ENCODE measurements around the gene ARCN1.

Gene ARCN1

GRCh38 chr11:118572061-118572980 lies at the start of gene ARCN1:
Gene ARCN1 (plus strand): TSS chr11:118572409. CDS start chr11:118572548, 139 bp downstream.
- TF ChIP-seq ZFX (IDR thresholded peaks at IDR 0.05; ENCODE audit: borderline replicate concordance), result no peak
- TF ChIP-seq, protein P1, sequence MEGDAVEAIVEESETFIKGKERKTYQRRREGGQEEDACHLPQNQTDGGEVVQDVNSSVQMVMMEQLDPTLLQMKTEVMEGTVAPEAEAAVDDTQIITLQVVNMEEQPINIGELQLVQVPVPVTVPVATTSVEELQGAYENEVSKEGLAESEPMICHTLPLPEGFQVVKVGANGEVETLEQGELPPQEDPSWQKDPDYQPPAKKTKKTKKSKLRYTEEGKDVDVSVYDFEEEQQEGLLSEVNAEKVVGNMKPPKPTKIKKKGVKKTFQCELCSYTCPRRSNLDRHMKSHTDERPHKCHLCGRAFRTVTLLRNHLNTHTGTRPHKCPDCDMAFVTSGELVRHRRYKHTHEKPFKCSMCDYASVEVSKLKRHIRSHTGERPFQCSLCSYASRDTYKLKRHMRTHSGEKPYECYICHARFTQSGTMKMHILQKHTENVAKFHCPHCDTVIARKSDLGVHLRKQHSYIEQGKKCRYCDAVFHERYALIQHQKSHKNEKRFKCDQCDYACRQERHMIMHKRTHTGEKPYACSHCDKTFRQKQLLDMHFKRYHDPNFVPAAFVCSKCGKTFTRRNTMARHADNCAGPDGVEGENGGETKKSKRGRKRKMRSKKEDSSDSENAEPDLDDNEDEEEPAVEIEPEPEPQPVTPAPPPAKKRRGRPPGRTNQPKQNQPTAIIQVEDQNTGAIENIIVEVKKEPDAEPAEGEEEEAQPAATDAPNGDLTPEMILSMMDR (IDR thresholded peaks at IDR 0.05), result no peak
- H3K27ac ChIP-seq, result peak within 1 kb of the TSS; percentile 77

- no peak overlapping the region for H3K27ac ChIP-seq
- no peak for TF ChIP-seq ZFX (IDR thresholded peaks at IDR 0.05; ENCODE audit: borderline replicate concordance)
- TF ChIP-seq, protein P1 (IDR thresholded peaks at IDR 0.05), result peak; percentile 64
Observed at GRCh38 chr11:118522571-118523072, 49.6 kb upstream of the ARCN1 start.

GRCh38 chr11:118524356-118524755 lies 47.9 kb upstream of the ARCN1 start:
- TF ChIP-seq ZFX (IDR thresholded peaks at IDR 0.05; ENCODE audit: borderline replicate concordance), result no peak
- TF ChIP-seq, protein P1 (IDR thresholded peaks at IDR 0.05), result no peak
- no peak overlapping the region for H3K27ac ChIP-seq

DNA sequence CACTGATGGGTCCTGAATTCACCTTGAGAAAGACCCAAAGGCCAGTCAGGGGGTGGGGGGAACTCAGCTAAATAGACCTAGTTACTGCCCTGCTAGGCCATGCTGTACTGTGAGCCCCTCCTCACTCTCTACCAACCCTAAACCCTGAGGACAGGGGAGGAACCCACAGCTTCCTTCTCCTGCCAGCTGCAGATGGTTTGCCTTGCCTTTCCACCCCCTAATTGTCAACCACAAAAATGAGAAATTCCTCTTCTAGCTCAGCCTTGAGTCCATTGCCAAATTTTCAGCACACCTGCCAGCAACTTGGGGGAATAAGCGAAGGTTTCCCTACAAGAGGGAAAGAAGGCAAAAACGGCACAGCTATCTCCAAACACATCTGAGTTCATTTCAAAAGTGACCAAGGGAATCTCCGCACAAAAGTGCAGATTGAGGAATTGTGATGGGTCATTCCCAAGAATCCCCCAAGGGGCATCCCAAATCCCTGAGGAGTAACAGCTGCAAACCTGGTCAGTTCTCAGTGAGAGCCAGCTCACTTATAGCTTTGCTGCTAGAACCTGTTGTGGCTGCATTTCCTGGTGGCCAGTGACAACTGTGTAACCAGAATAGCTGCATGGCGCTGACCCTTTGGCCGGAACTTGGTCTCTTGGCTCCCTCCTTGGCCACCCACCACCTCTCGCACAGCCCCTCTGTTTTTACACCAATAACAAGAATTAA lies 47.3 kb upstream of the ARCN1 start:
- no peak overlapping the region for H3K27ac ChIP-seq
- TF ChIP-seq, protein P1 (IDR thresholded peaks at IDR 0.05), result no peak
- no peak for TF ChIP-seq ZFX (IDR thresholded peaks at IDR 0.05; ENCODE audit: borderline replicate concordance)

DNA sequence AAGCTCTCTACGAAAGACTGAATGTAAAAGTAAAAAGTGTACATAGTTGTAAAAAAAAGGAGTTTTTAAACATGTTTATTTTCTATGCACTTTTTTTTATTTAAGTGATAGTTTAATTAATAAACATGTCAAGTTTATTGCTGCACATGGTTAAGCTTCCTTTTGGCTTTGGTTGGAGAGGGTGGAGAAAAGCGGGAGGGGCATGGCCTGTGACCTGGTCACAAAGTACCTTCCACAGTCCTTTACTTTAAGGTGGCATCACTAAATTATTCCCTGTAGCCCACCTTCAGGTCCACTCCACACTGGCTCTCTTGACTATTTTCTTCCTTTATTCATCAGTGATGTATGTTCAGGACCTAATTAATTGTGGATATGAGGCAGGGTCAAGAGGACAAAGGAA lies 45.5 kb upstream of the ARCN1 start:
- no peak overlapping the region for H3K27ac ChIP-seq
- TF ChIP-seq, protein P1 (IDR thresholded peaks at IDR 0.05), result no peak
- TF ChIP-seq ZFX (IDR thresholded peaks at IDR 0.05; ENCODE audit: borderline replicate concordance), result no peak

DNA sequence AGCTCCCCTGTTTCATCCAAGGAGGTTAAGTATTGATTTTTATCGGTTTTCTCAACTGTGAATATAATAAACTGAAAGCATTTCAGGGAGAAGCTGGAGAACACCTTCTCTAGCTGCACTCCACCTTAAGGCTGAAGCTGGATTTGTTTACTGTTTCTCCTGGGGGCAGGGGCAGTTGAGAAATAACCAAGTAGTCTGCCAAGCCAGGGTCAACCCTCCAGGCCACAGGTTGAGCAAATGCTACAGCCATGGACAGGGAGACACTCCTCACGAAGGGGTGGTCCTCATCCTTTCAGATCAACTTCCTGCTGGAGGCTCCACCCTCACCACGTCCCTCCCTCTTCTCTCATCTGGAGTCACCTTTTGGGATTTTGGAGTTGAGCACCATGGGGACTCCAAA lies 45.1 kb upstream of the ARCN1 start, which contains the start of gene TTC36:
Gene TTC36, plus strand, starts transcription at position 366 of the 400 bp plus-strand sequence. Its CDS starts 21 bp downstream, at position 387.
- TF ChIP-seq, protein P1 (IDR thresholded peaks at IDR 0.05), result no peak
- TF ChIP-seq ZFX (IDR thresholded peaks at IDR 0.05; ENCODE audit: borderline replicate concordance), result no peak
- H3K27ac ChIP-seq, result no peak within 1 kb of the TSS
